HUES64 (cell line): ENCODE data around the gene KLHL42.
A peak's percentile ranks its signal among the peaks of the same experiment; 100 is the strongest.

Experiments used
- H3K27ac ChIP-seq: 2 replicates; pipeline ENCODE4 v1.7.0; 2013; ENCODE audit warnings: low read depth, low read length, inconsistent platforms
- H3K27me3 ChIP-seq: 2 replicates; pipeline ENCODE4 v1.6.1; 2013; ENCODE audit warnings: mild to moderate bottlenecking, low read length; ENCODE audit not compliant: insufficient read depth
- H3K36me3 ChIP-seq: 2 replicates; pipeline ENCODE4 v1.6.1; 2013; ENCODE audit warnings: mild to moderate bottlenecking, low read length; ENCODE audit not compliant: insufficient read depth
- H3K4me1 ChIP-seq: 2 replicates; pipeline ENCODE4 v1.6.1; 2013; ENCODE audit warnings: mild to moderate bottlenecking, low read length, moderate library complexity; ENCODE audit not compliant: insufficient read depth
- H3K4me3 ChIP-seq: 2 replicates; pipeline ENCODE4 v1.5.1; 2013; ENCODE audit warnings: mild to moderate bottlenecking, low read length, moderate library complexity
- H3K9ac ChIP-seq: 2 replicates; pipeline ENCODE4 v1.6.1; 2013; ENCODE audit warnings: mild to moderate bottlenecking, low read depth, low read length
- H3K9me3 ChIP-seq: 2 replicates; pipeline ENCODE4 v1.6.1; 2013; ENCODE audit warnings: low read depth, low read length; ENCODE audit not compliant: insufficient read depth
- WGBS: fragments of 150-250, 120-280 bp; methylation state at CpG from one replicate; pipeline ENCODE4 v1.1.7; 2013; ENCODE audit warnings: missing lambda C conversion rate; 5-methylcytosine and 5-hydroxymethylcytosine counted together

The KLHL42 gene

GRCh38 chr12:27781680-27782079, 1.6 kb downstream of the KLHL42 start:
- Histone ChIP-seq H3K9ac (peak overlapping the region; percentile 25; the same call in 1 of the 2 replicates), H3K36me3 (peaks cover 23% of the 10 kb centered on the region), H3K27me3 (no peaks in the 10 kb centered on the region), H3K27ac (peak overlapping the region; percentile 34), H3K4me1 (peaks cover 35% of the 10 kb centered on the region), H3K4me3 (peak overlapping the region; percentile 86), H3K9me3 (no peaks in the 10 kb centered on the region)
- 63% methylated on average over 4 of the region's 5 CpGs for WGBS

GRCh38 chr12:27782481-27782880, 2.4 kb downstream of the KLHL42 start:
- Histone ChIP-seq H3K27me3 (no peaks in the 10 kb centered on the region), H3K9ac (peak overlapping the region; percentile 25; the same call in 1 of the 2 replicates), H3K9me3 (no peaks in the 10 kb centered on the region), H3K4me1 (peaks cover 35% of the 10 kb centered on the region), H3K4me3 (peak overlapping the region; percentile 86; the same call in 1 of the 2 replicates), H3K27ac (peak overlapping the region; percentile 34), H3K36me3 (peaks cover 24% of the 10 kb centered on the region)
- no CpG with 5 or more reads among the region's 1 CpG for WGBS

DNA sequence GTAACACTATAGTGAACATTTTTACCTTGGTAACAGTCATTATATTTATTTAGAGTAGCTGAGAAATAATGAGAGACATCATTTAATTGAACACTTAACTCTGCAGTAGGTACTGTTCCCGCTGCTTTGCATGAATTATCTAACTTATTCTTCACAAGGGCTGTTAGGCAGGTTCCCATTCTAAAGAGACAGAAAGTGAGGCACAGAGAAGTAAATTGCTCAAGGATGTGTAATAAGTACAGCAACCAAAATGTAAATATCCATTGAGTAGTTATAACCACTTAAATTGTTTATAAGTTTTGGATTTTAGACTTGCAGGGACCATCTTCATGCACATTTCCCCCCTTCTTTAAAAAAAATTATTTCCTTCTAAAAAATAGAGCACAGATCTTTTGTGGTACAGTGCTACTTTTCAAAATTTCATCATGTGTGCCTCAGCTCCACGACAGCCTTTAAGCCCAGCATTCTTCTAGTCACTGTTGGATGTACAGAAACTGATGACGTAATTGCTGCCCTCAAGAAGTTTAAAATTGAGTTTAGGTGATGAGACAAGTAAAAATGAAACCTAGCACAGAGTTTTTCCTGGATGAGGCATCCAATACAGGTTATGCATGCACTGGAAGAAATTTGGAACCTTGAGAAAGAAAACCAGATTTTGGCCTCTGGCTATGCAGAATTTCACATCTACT, 6.0 kb downstream of the KLHL42 start:
- H3K27me3 ChIP-seq: no peaks in the 10 kb centered on the region
- no peak overlapping the region for H3K9ac ChIP-seq
- H3K9me3 ChIP-seq: no peaks in the 10 kb centered on the region
- no peak overlapping the region for H3K27ac ChIP-seq
- no peak overlapping the region for H3K4me3 ChIP-seq
- peaks cover 49% of the 10 kb centered on the region for H3K36me3 ChIP-seq
- 97% methylated on average over 2 of the region's 3 CpGs for WGBS
- H3K4me1 ChIP-seq: peaks cover 28% of the 10 kb centered on the region

- WGBS: 90% methylated on average over 1 of the region's 2 CpGs
- no peak overlapping the region for H3K27ac ChIP-seq
- no peaks in the 10 kb centered on the region for H3K27me3 ChIP-seq
- H3K4me3 ChIP-seq: no peak overlapping the region
- H3K4me1 ChIP-seq: peaks cover 13% of the 10 kb centered on the region
- H3K36me3 ChIP-seq: peaks cover 54% of the 10 kb centered on the region
- no peak overlapping the region for H3K9ac ChIP-seq
- H3K9me3 ChIP-seq: no peaks in the 10 kb centered on the region
Observed at GRCh38 chr12:27787559-27787958, 7.5 kb downstream of the KLHL42 start.

GRCh38 chr12:27790179-27790578, 10.1 kb downstream of the KLHL42 start:
- H3K36me3 ChIP-seq: peaks cover 68% of the 10 kb centered on the region

DNA sequence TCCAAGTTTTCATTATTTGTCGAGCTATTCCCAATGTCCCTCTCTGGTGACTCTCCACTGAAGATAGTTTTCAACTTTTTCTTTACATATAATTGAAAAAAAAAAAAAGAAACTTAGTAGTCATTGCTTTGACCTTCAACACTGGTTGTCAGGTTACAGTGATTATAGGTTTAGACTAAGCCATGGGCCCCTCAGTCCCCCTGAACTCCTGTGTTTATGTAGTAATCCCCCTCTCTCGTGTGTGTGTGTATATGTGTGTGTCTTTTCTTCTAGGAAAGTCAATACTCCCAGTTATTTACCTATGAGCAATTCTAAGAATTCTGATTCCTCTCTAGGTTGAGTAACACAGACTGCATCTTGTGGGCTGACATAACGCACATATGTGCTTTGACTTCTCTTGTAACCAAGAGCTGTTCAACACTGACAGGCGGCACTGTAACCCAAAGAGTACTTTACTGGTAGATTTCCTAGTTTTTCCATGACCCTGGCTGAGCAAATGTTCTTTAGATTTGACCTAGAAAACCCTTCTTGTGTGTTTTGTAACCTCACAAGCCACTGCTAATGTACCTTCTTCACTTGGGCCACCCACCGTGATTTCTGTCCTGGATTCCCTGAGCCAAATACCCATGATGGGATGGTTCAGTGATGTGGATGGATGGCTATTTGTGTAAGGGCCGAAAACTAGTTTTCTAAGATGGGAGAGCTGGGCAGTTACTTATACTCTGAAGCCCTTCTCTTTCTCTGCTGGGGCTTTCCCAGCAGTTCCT, 15.0 kb downstream of the KLHL42 start:
- no peak overlapping the region for H3K27ac ChIP-seq
- H3K9ac ChIP-seq: no peak overlapping the region
- H3K36me3 ChIP-seq: peaks cover 88% of the 10 kb centered on the region
- no peaks in the 10 kb centered on the region for H3K27me3 ChIP-seq
- no peaks in the 10 kb centered on the region for H3K4me1 ChIP-seq
- no peak overlapping the region for H3K4me3 ChIP-seq
- 88% methylated on average over 4 of the region's 6 CpGs for WGBS
- no peaks in the 10 kb centered on the region for H3K9me3 ChIP-seq

More at GRCh38 chr12:27790179-27790578, 10.1 kb downstream of the KLHL42 start:
- Histone ChIP-seq H3K4me3 (no peak overlapping the region), H3K4me1 (peaks cover 7% of the 10 kb centered on the region; the same call in 1 of the 2 replicates), H3K27me3 (no peaks in the 10 kb centered on the region), H3K27ac (no peak overlapping the region), H3K9ac (no peak overlapping the region), H3K9me3 (no peaks in the 10 kb centered on the region)
- 100% methylated on average over 1 of the region's 2 CpGs for WGBS

GRCh38 chr12:27796128-27796527, 16.1 kb downstream of the KLHL42 start:
- no peaks in the 10 kb centered on the region for H3K4me1 ChIP-seq
- no peaks in the 10 kb centered on the region for H3K9me3 ChIP-seq
- H3K36me3 ChIP-seq: peaks cover 86% of the 10 kb centered on the region
- H3K9ac ChIP-seq: no peak overlapping the region
- no peak overlapping the region for H3K27ac ChIP-seq
- WGBS: 93% methylated on average over 7 of the region's 7 CpGs
- no peak overlapping the region for H3K4me3 ChIP-seq
- H3K27me3 ChIP-seq: no peaks in the 10 kb centered on the region

DNA sequence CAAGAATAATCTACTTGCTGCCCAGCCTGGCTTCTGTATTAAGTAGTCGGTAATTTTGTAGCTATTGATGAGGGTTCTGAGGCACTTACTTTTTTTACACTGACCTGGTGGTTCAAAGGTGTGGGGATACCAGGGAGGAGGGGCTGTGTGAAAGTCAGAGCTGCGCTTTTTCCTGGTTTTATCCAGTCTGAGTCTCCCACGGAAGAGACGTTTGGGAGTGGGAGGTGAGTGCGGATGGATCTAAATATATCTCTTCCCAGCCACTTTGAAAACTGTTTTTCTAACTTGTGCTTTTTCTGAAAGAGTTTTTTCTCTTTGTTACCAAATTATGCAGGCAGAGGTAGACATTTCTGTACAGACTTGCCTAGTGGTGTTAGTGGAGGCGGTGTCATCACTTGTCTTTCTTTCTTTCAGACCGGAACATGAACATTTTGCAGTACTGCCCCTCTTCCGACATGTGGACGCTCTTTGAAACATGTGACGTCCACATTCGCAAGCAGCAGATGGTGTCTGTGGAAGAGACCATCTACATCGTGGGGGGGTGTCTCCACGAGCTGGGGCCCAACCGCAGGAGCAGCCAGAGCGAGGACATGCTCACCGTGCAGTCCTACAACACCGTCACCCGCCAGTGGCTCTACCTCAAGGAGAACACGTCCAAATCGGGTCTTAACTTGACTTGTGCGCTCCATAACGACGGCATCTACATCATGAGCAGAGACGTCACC, 17.4 kb downstream of the KLHL42 start:
- Histone ChIP-seq H3K4me3 (no peak overlapping the region), H3K27me3 (no peaks in the 10 kb centered on the region), H3K4me1 (no peaks in the 10 kb centered on the region), H3K9me3 (no peaks in the 10 kb centered on the region), H3K27ac (no peak overlapping the region), H3K36me3 (peaks cover 77% of the 10 kb centered on the region), H3K9ac (no peak overlapping the region)
- WGBS: 95% methylated on average over 24 of the region's 24 CpGs

- H3K36me3 ChIP-seq: peaks cover 44% of the 10 kb centered on the region
- no peaks in the 10 kb centered on the region for H3K9me3 ChIP-seq
- no peak overlapping the region for H3K9ac ChIP-seq
- WGBS: 85% methylated on average over 2 of the region's 3 CpGs
- H3K4me1 ChIP-seq: no peaks in the 10 kb centered on the region
- H3K4me3 ChIP-seq: no peak overlapping the region
- H3K27ac ChIP-seq: no peak overlapping the region
- no peaks in the 10 kb centered on the region for H3K27me3 ChIP-seq
Observed at GRCh38 chr12:27800819-27801218, 20.8 kb downstream of the KLHL42 start.

DNA sequence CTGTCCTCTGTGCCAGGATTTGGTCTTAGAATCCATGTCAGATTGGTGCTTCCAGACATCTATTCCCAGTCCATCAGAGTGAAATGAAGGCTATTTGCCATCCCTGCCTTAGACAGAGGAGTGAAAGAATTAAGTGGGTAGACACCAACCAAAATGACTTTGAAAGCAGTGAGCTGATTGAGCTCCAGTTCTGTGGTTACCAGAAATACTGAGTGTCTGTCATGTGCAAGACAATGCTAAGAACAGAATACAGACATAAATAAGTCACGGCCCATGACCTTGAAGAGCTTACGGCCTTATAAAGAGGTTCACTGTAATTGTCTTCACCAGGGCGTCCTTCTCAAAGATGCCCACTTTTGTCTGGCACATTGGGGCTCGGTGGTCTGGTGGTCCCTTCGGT, 21.6 kb downstream of the KLHL42 start:
- no peaks in the 10 kb centered on the region for H3K27me3 ChIP-seq
- H3K9me3 ChIP-seq: no peaks in the 10 kb centered on the region
- no peaks in the 10 kb centered on the region for H3K4me1 ChIP-seq
- H3K4me3 ChIP-seq: no peak overlapping the region
- H3K9ac ChIP-seq: no peak overlapping the region
- 95% methylated on average over 5 of the region's 5 CpGs for WGBS
- no peak overlapping the region for H3K27ac ChIP-seq
- H3K36me3 ChIP-seq: peaks cover 37% of the 10 kb centered on the region

- Histone ChIP-seq H3K27ac (no peak overlapping the region), H3K4me1 (no peaks in the 10 kb centered on the region), H3K36me3 (peaks cover 28% of the 10 kb centered on the region), H3K9me3 (no peaks in the 10 kb centered on the region), H3K9ac (no peak overlapping the region), H3K27me3 (no peaks in the 10 kb centered on the region), H3K4me3 (no peak overlapping the region)
- WGBS: 100% methylated on average over 2 of the region's 4 CpGs
Observed at GRCh38 chr12:27802511-27802910, 22.5 kb downstream of the KLHL42 start.
